Neuronal stem cell (in vitro differentiated cells): Measurements from ENCODE around the gene CCDC15.

Source experiments
- DNase-seq: peaks from one replicate; pipeline ENCODE4 v3.0.0-alpha.2; 2013; ENCODE audit warnings: low spot score
- H2AFZ ChIP-seq: one replicate; pipeline ENCODE4 v1.6.1; 2013; ENCODE audit warnings: mild to moderate bottlenecking, low read length, inconsistent platforms
- H2AK5ac ChIP-seq: 2 replicates; pipeline ENCODE4 v1.6.1; 2013; ENCODE audit warnings: low read depth, mild to moderate bottlenecking, inconsistent platforms, low read length, moderate library complexity, mixed read lengths
- H2BK120ac ChIP-seq: 2 replicates; pipeline ENCODE4 v1.6.1; 2013; ENCODE audit warnings: low read depth, mild to moderate bottlenecking, inconsistent platforms, low read length, moderate library complexity, mixed read lengths
- H2BK12ac ChIP-seq: one replicate; pipeline ENCODE4 v1.6.1; 2013; ENCODE audit warnings: low read length, inconsistent platforms
- H2BK15ac ChIP-seq: 2 replicates; pipeline ENCODE4 v1.6.1; 2013; ENCODE audit warnings: mild to moderate bottlenecking, low read length, inconsistent platforms, mixed read lengths
- H2BK5ac ChIP-seq: one replicate; pipeline ENCODE4 v1.6.1; 2013; ENCODE audit warnings: inconsistent platforms, mild to moderate bottlenecking, low read length, moderate library complexity
- H3K14ac ChIP-seq: one replicate; pipeline ENCODE4 v1.6.1; 2013; ENCODE audit warnings: low read length, inconsistent platforms
- H3K18ac ChIP-seq: 2 replicates; pipeline ENCODE4 v1.6.1; 2013; ENCODE audit warnings: low read length, inconsistent platforms
- H3K23ac ChIP-seq: 2 replicates; pipeline ENCODE4 v1.6.1; 2013; ENCODE audit warnings: low read depth, mild to moderate bottlenecking, mixed read lengths, low read length, inconsistent platforms; ENCODE audit not compliant: poor library complexity
- H3K27ac ChIP-seq: replicated peaks from 3 replicates; pipeline ENCODE4 v1.5.1; 2013; ENCODE audit warnings: low read length, inconsistent platforms
- H3K27me3 ChIP-seq, 3 experiments: 2 replicates each; pipeline ENCODE4 v1.6.1; 2013; ENCODE audit warnings: low read length in 3 of 3, mild to moderate bottlenecking in 2 of 3, inconsistent platforms in 1 of 3, low read depth in 1 of 3, mixed read lengths in 1 of 3, moderate library complexity in 1 of 3; ENCODE audit not compliant: control insufficient read depth in 3 of 3, insufficient read depth in 3 of 3
- H3K36me3 ChIP-seq, 2 donors: replicated peaks in 1 of 2; 2 replicates each; pipeline ENCODE4 v1.6.1; 2013; ENCODE audit warnings: low read length in 2 of 2; ENCODE audit not compliant: control insufficient read depth in 2 of 2, insufficient read depth in 2 of 2
- H3K4ac ChIP-seq: 2 replicates; pipeline ENCODE4 v1.6.1; 2013; ENCODE audit warnings: inconsistent platforms, mild to moderate bottlenecking, low read length, moderate library complexity
- H3K4me1 ChIP-seq, 2 donors: 1 replicate in 1 of 2; 2 replicates in 1 of 2; pipeline ENCODE4 v1.6.1; 2013; ENCODE audit warnings: low read length in 2 of 2, low read depth in 1 of 2; ENCODE audit not compliant: control insufficient read depth in 2 of 2, insufficient read depth in 1 of 2
- H3K4me2 ChIP-seq: one replicate; pipeline ENCODE4 v1.6.1; 2013; ENCODE audit warnings: mild to moderate bottlenecking, low read length, inconsistent platforms; ENCODE audit not compliant: insufficient read depth, poor library complexity, severe bottlenecking
- H3K4me3 ChIP-seq, 2 donors: 2 replicates each; pipeline ENCODE4 v1.5.1; 2013; ENCODE audit warnings: low read length in 2 of 2, mild to moderate bottlenecking in 2 of 2, inconsistent platforms in 1 of 2, moderate library complexity in 1 of 2
- H3K79me1 ChIP-seq: one replicate; pipeline ENCODE4 v1.6.1; 2013; ENCODE audit warnings: low read depth, mild to moderate bottlenecking, inconsistent platforms, low read length, moderate library complexity
- H3K9ac ChIP-seq: one replicate; pipeline ENCODE4 v1.6.1; 2013; ENCODE audit warnings: mild to moderate bottlenecking, low read depth, low read length, inconsistent platforms; ENCODE audit not compliant: poor library complexity
- H3K9me3 ChIP-seq, 2 donors: replicated peaks in 1 of 2; 2 replicates each; pipeline versions ENCODE3 to v1.6.1; 2013; ENCODE audit warnings: low read length in 2 of 2, mild to moderate bottlenecking in 2 of 2, inconsistent platforms in 1 of 2, low read depth in 1 of 2, mixed read lengths in 1 of 2, moderate library complexity in 1 of 2; ENCODE audit not compliant: control insufficient read depth in 2 of 2, insufficient read depth in 1 of 2
- H4K8ac ChIP-seq: one replicate; pipeline ENCODE4 v1.6.1; 2013; ENCODE audit warnings: low read depth, mild to moderate bottlenecking, inconsistent platforms, low read length, moderate library complexity
- H4K91ac ChIP-seq: one replicate; pipeline ENCODE4 v1.6.1; 2013; ENCODE audit warnings: low read length, low read depth, mild to moderate bottlenecking, inconsistent platforms; ENCODE audit not compliant: poor library complexity
- WGBS, 2 donors: extraction: QIAGEN DNeasy Blood & Tissue Kit; methylation state at CpG; one replicate each; pipeline ENCODE4 v1.1.7; 2013; ENCODE audit warnings: missing lambda C conversion rate in 2 of 2, mixed read lengths in 1 of 2; ENCODE audit not compliant: insufficient read length in 2 of 2, insufficient replicate concordance in 1 of 2; ENCODE audit errors: extremely low coverage in 2 of 2; 5-methylcytosine and 5-hydroxymethylcytosine counted together

CCDC15 gene

DNA sequence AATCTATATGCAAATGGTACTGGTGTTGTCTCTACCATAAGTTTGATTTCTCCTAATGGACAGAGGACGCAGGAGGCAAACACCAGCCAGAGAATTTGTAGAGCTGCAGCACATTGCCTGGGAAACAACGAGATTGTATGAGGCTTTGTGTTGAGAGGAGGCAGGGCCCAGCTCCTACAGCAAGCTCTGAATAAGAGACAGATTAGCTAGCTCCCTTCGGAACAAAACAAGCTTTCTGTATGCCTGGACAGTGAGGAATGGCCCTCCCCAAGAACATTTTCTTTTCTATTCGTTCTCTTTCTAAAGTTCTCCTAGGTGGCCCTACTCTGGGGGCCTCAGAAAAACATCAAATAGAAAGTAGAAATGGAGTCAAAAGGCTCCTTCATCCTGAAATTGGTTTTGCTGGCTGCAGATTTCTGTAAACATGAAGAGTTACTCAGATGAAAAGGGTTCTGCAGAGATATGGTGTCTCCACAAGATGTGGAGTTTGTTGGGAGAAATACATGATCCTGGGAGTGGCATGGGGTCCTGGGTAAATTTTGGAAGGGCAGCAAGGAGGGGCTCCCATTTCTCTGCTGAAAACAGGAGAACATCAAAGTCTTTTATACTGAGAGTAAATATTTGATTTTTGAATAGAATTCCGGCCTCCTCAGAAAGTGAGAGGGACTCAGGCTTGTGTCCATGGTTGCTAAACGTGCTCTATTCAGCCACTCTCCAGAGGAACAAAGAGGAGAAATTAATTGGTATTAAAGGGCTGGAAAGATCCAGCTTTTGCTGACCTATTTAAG lies 11.3 kb upstream of the CCDC15 start:
- Histone ChIP-seq H2AK5ac (no peak overlapping the region), H3K4ac (no peak overlapping the region), H3K4me1 (peaks cover 10 to 13% of the 10 kb centered on the region in 2 donors), H3K18ac (no peak overlapping the region), H2BK15ac (no peak overlapping the region), H3K4me3 (no peak overlapping the region), H3K36me3 (no peaks in the 10 kb centered on the region), H3K23ac (no peak overlapping the region), H3K27me3 (peaks cover 0 to 5% (median 0%) of the 10 kb centered on the region in 3 experiments), H3K9me3 (no peaks in the 10 kb centered on the region), H2BK5ac (no peak overlapping the region), H2BK120ac (no peak overlapping the region), H3K79me1 (no peaks in the 10 kb centered on the region), H4K8ac (no peak overlapping the region), H3K27ac (peak overlapping the region; percentile 65), H4K91ac (no peak overlapping the region), H2BK12ac (no peak overlapping the region), H3K9ac (no peak overlapping the region), H2AFZ (peak overlapping the region; percentile 85), H3K14ac (no peak overlapping the region), H3K4me2 (no peak overlapping the region)
- no CpG with 5 or more reads among the region's 6 CpGs for WGBS, 2 donors
- peak; percentile 23 for DNase-seq

DNA sequence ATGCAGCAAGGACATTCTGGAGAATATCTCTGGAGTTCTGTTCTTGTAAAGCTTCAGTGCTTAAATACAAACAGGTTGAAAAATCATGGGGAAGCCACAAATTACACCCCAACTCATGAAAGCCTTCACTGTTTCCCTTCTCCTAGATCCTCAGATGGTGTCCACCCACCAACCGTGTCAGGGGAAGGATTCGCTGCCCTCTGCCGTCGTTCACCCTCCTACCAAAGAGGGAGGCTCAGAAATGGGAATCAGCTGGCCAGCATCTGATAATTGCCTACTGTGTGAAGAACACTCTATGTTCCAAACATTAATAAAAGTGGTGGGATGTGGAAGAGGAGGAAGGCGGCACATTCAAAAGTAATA lies 10.8 kb upstream of the CCDC15 start:
- no peak overlapping the region for H2BK120ac ChIP-seq
- no peak overlapping the region for H2BK12ac ChIP-seq
- H3K36me3 ChIP-seq = no peaks in the 10 kb centered on the region
- H3K27me3 ChIP-seq = no peaks in the 10 kb centered on the region
- no peaks in the 10 kb centered on the region for H3K79me1 ChIP-seq
- H2BK15ac ChIP-seq = no peak overlapping the region
- H3K4me2 ChIP-seq = no peak overlapping the region
- H3K9me3 ChIP-seq = no peaks in the 10 kb centered on the region
- WGBS, 2 donors = no CpG with 5 or more reads among the region's 5 CpGs
- no peak overlapping the region for H3K14ac ChIP-seq
- DNase-seq = no peak
- no peak overlapping the region for H2BK5ac ChIP-seq
- no peak overlapping the region for H4K8ac ChIP-seq
- peaks cover 10 to 13% of the 10 kb centered on the region in 2 donors for H3K4me1 ChIP-seq
- no peak overlapping the region for H3K4ac ChIP-seq
- H3K4me3 ChIP-seq = no peak overlapping the region
- H2AK5ac ChIP-seq = no peak overlapping the region
- no peak overlapping the region for H3K27ac ChIP-seq
- peak overlapping the region; percentile 85 for H2AFZ ChIP-seq
- no peak overlapping the region for H3K23ac ChIP-seq
- H4K91ac ChIP-seq = no peak overlapping the region
- no peak overlapping the region for H3K9ac ChIP-seq
- peak overlapping the region; percentile 44 for H3K18ac ChIP-seq

DNA sequence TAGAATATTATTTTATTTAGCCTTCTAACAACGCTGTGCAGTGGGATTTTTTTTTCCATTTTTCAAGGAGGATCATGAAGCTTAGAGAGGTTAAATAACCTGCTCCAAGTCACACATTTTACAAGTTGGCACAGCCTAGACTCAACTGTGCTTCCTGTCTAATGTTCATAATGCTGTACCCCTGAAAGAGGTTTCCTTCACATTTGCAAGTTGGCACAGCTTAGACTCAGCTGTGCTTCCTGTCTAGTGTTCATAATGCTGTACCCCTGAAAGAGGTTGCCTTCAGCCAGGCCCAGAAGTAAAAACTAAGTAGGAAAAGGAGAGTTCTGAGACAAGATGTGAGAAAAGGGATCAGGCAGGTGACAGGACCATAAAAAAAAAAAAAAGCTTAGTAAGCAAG lies 10.3 kb upstream of the CCDC15 start:
- Histone ChIP-seq H4K8ac (no peak overlapping the region), H2AFZ (no peak overlapping the region), H3K4me1 (peaks cover 10 to 13% of the 10 kb centered on the region in 2 donors), H3K4me3 (no peak overlapping the region), H3K27ac (no peak overlapping the region), H2AK5ac (no peak overlapping the region), H3K9ac (no peak overlapping the region), H2BK12ac (no peak overlapping the region), H3K79me1 (no peaks in the 10 kb centered on the region), H2BK5ac (no peak overlapping the region), H3K36me3 (no peaks in the 10 kb centered on the region), H3K14ac (no peak overlapping the region), H3K27me3 (no peaks in the 10 kb centered on the region), H3K9me3 (no peaks in the 10 kb centered on the region), H4K91ac (no peak overlapping the region), H3K18ac (peak overlapping the region; percentile 74), H2BK15ac (no peak overlapping the region), H3K23ac (no peak overlapping the region), H2BK120ac (no peak overlapping the region), H3K4me2 (no peak overlapping the region), H3K4ac (no peak overlapping the region)
- no peak for DNase-seq
- WGBS, 2 donors = no CpG with 5 or more reads among the region's 1 CpG

DNA sequence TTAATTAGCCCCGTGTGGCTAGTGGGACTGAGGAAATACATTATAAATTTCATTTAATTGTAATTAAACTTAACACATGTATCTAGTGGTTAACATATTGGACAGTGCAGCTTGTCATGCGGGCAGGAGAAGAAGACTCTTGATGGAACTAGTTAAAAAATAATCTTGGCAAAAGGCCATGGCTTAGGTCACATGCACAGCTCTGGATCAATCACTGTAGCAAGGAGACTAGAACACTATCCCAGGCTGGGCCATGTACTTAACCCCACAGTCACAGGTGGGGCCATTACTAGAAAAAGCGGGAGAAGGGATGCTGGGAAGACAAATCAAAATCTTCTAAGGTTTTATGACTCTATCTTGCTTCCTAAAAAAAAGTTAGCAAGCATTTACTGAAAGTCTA lies 9.4 kb upstream of the CCDC15 start:
- Histone ChIP-seq H4K8ac (no peak overlapping the region), H3K4ac (no peak overlapping the region), H3K9ac (no peak overlapping the region), H2BK12ac (no peak overlapping the region), H3K9me3 (no peaks in the 10 kb centered on the region), H3K14ac (no peak overlapping the region), H2BK5ac (no peak overlapping the region), H3K23ac (no peak overlapping the region), H3K27me3 (no peaks in the 10 kb centered on the region), H2AFZ (no peak overlapping the region), H4K91ac (no peak overlapping the region), H3K36me3 (no peaks in the 10 kb centered on the region), H3K4me2 (no peak overlapping the region), H3K4me3 (no peak overlapping the region), H3K18ac (no peak overlapping the region), H2AK5ac (no peak overlapping the region), H3K27ac (no peak overlapping the region), H2BK120ac (no peak overlapping the region), H2BK15ac (no peak overlapping the region), H3K4me1 (peaks cover 6 to 11% of the 10 kb centered on the region in 2 donors), H3K79me1 (no peaks in the 10 kb centered on the region)
- no CpG with 5 or more reads among the region's 3 CpGs for WGBS, 2 donors
- no peak for DNase-seq
